Raji (cell line): ENCODE data around the gene CDX1.

ENCODE experiments used
- POLR2A ChIP-seq: IDR thresholded peaks from 2 replicates; pipeline ENCODE4 v1.6.1; 2011; ENCODE audit warnings: low read depth, low read length, control low read depth; ENCODE audit not compliant: insufficient read depth

Gene CDX1

DNA sequence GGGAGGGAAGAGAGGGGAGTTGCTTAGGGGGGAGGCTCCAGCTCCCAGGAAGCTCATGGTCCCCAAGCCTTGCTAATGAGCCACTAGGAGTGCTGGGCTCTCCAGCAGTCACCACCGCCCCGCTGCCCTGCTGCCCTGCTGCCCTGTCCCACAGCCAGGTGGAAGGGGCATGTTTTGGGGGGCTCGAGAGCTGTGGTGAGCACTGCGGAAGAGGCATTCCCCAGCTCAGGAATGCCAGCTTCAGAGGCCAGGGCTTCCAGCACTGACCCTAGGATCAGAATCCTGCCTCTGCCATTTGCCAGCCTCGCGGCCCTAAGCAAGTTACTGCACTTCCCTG is 40.2 kb downstream of the CDX1 start:
- no peak for TF ChIP-seq POLR2A

DNA sequence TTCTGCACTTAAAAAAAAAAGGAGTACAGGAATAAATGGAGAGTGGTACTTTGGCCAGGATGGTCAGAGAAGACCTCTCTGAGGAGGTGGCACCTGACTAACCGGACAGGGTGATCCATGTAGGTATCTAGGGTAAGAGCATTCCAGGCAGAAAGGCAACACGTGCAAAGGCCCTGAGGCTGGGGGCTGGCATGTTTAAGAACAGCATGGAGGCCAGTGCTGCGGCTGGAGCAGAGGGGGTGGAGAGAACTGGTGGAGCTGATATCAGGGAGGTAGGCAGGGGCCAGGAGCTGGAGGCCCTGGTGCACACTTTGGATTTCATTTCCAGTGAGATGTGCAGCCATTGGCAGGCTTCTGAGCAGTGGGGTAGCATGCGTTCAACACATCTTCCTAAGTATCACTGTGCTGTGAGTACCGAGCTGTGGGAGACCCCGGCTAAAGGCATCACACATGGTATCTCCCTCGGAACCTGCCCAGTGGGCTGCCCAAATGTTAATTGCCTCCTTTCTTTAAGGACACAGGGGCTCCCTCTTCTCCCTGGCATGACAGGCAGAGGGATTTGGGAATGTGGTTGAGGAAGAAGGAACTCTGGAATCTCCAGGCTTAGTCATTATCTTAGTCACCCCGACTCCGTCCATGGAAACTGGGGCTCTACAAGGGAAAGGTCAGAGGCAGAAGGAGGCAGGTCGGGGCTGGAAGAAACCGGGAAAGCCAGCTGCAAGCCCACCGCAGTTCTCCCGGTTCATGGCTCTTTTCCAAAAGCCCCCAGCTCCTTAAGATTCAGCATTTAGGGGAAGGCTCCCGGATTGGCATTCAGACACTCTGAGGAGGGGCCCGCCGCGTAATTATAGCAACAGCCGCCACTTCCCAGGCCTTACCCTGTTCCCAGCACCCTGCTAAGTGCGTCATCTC is 41.9 kb downstream of the CDX1 start:
- TF ChIP-seq POLR2A, result no peak

GRCh38 chr5:150209099-150209635 is 42.6 kb downstream of the CDX1 start:
- TF ChIP-seq POLR2A, result no peak

DNA sequence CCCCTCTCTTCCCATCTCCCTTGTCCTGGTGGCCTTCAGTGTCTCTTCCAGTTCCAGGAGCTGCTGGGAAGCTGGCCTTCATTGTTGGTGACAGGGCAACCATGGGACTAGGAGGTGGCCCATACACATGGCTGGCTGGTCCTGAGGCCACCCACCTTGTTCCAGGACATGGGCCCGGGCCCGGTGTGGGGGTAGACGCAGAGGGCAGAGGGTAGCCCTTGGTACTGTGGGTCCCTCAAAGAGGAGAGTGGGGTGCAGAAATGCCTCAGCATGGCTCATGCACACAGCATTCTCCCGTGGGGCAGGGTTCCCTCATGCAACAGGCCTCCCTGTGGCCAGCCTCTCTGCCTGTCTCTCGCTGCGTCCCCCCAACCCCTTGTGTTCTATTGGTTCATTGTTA is 44.1 kb downstream of the CDX1 start:
- TF ChIP-seq POLR2A, result no peak

- no peak for TF ChIP-seq POLR2A
Observed at GRCh38 chr5:150211156-150212030, 44.8 kb downstream of the CDX1 start.

DNA sequence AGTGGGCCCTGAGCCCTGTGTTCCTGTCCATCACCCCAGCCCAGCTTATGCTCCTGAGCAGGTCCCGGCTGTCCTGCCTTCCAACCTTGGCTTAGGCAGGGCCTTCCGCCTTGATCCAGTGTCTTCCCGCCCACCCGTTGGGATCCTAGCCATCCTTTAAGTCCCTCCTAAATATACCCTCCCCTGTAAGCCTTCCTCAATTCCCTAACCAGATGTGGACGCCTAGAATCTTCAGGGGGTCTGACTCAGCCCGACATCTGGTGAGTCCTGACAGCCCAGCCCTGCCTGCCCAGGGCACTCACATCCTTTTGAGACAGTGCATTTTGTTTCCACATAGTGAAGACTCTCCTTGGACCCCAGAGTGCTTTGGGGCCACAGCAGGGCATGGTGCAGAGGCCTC is 47.0 kb downstream of the CDX1 start:
- no peak for TF ChIP-seq POLR2A

DNA sequence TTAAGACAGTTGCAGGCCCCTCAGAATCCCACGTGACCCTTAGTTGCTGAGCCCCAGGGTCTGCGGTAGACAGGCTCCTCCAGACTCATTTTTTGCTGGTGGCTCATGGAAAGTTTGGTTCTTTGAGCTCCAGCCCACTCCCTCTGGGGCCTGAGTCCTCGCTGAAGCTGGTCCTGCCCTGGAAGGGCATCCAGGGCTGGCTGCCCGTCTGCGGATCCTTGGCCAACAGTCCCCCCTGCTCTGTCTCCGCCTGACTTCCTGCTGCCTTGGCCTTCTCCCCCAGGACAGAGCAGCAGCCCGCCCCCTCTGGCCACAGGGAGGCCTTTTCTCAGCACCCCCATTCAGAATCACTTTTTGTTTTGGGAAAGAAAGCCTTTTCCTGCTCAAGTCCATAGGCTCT is 47.7 kb downstream of the CDX1 start:
- TF ChIP-seq POLR2A, result no peak

- TF ChIP-seq POLR2A, result no peak
Observed at GRCh38 chr5:150215979-150216944, 49.7 kb downstream of the CDX1 start.

DNA sequence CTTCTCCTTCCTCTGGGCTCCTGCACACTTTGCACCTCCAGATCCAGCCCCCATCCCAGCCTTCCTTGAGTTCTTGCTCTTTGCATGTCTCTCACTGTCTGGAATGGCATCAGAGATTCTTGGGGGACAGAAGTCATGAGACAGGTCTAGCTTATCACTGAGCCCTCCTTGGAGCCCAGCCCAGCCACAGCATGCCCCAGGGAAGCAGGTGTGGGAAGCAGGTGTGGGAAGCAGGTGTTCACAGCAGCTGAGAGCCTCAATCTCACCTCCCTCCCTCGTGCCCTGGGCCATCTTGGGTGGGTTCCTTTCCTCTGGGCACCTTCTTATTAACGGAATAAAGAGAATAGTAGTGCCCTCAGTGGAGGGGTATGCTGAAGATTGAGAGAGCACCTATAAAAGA is 50.5 kb downstream of the CDX1 start:
- no peak for TF ChIP-seq POLR2A

- no peak for TF ChIP-seq POLR2A
Observed at GRCh38 chr5:150217873-150218692, 51.5 kb downstream of the CDX1 start.

DNA sequence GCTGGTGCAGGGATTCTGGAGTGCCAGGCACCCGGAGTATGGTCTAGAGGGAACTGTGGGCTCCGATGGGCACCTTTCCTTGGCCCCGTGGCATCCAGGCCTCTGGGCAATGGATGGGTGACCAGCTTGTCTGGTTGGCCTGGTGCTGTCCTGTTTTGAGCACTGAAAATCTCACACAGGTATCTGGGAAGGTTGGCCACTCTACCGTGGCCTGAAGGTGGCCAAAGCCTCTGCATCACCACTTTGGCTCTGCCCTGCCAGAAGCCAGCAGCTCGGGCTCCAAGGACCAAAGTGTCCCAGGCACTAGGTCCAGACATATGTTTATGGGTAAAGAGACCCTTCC is 52.1 kb downstream of the CDX1 start:
- no peak for TF ChIP-seq POLR2A

- TF ChIP-seq POLR2A, result no peak
Observed at GRCh38 chr5:150219142-150219541, 52.6 kb downstream of the CDX1 start.

DNA sequence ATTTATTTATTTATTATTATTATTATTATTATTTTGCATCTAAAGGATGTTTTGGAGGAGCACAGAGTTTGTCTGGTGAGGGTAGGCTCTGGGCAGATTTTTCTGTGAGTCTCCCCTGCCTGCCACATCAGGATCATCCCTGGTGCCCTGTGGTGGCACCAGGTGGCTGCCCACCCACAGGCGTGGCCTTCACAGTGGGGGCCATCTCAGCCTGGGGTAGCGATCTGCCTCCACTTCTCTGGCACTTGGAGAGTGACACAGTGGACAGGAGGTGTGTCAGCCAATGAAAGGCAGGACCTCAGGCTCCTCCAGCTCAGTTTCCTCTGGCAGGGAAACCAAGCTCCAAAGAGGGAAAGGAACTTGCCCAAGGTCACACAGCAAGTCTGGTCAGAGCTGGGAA is 53.3 kb downstream of the CDX1 start:
- TF ChIP-seq POLR2A, result no peak

- TF ChIP-seq POLR2A, result no peak
Observed at GRCh38 chr5:150221471-150221870, 54.9 kb downstream of the CDX1 start.
